Kidney (tissue), 14 donors: ENCODE measurements around the gene TTLL5. TPM values are rescaled to one million over a fixed set of nuclear protein-coding genes. Genes with fewer than 3 reads are reported as not detected.

Experiments
- DNase-seq, 5 donors: peaks; one replicate each; pipeline ENCODE4 v3.0.0-alpha.2; 2013 to 2020
- FAIRE-seq: peaks from 2 replicates; lab custom pipeline; 2012; peaks lifted over from hg19 to GRCh38; lab: Jason Lieb, UNC
- H3K27ac ChIP-seq, 2 donors: one replicate each; pipeline ENCODE4 v1.7.0; 2013; ENCODE audit warnings: low read depth in 2 of 2, low read length in 2 of 2, inconsistent platforms in 1 of 2
- H3K27me3 ChIP-seq: one replicate; pipeline ENCODE4 v1.7.1; 2013; ENCODE audit warnings: low read length, inconsistent platforms; ENCODE audit not compliant: control insufficient read depth, insufficient read depth
- H3K36me3 ChIP-seq, 3 donors: one replicate each; pipeline versions ENCODE4 v1.7.0 to v1.7.1; 2013; ENCODE audit warnings: low read length in 3 of 3, control low read depth in 1 of 3, inconsistent platforms in 1 of 3; ENCODE audit not compliant: insufficient read depth in 3 of 3, control insufficient read depth in 2 of 3
- H3K4me1 ChIP-seq, 3 donors: one replicate each; pipeline versions ENCODE4 v1.7.0 to v1.7.1; 2013; ENCODE audit warnings: low read length in 3 of 3, inconsistent platforms in 1 of 3, low read depth in 1 of 3; ENCODE audit not compliant: control insufficient read depth in 2 of 3, insufficient read depth in 2 of 3
- H3K4me3 ChIP-seq, 3 donors: one replicate each; pipeline versions ENCODE4 v1.7.0 to v1.8.1; 2013; ENCODE audit warnings: low read length in 3 of 3, control low read depth in 1 of 3, inconsistent platforms in 1 of 3
- H3K9ac ChIP-seq, 3 donors: one replicate each; pipeline versions ENCODE4 v1.7.0 to v1.7.1; 2013; ENCODE audit warnings: low read length in 3 of 3, control low read depth in 1 of 3, inconsistent platforms in 1 of 3
- H3K9me3 ChIP-seq, 3 donors: one replicate each; pipeline versions ENCODE4 v1.7.0 to v1.7.1; 2013; ENCODE audit warnings: low read length in 3 of 3, control low read depth in 1 of 3, inconsistent platforms in 1 of 3; ENCODE audit not compliant: control insufficient read depth in 2 of 3, insufficient read depth in 1 of 3
- CTCF ChIP-seq: IDR thresholded peaks from 3 replicates; pipeline ENCODE4 v1.5.1; 2012; ENCODE audit warnings: mild to moderate bottlenecking, moderate library complexity, borderline replicate concordance; ENCODE audit not compliant: insufficient read depth; ENCODE audit errors: extremely low read depth
- intact Hi-C: fragments of 100-400 bp; cut with DNase I; formaldehyde crosslinking; loops from one replicate; pipeline ENCODE4 v1.11.1; 2022
- polyA plus RNA-seq: library from polyadenylated mRNA; stranded (reverse); fragments of 350-450 nt; fragmentation: Illumina TruSeq; extraction: RNeasy Lipid Tissue Mini Kit (QIAGEN cat#74804); gene quantifications from one replicate; pipeline ENCODE4 v1.2.3, GENCODE V29; 2014; ENCODE audit warnings: low read depth, low replicate concordance; ENCODE audit not compliant: insufficient read depth
- total RNA-seq: library from RNA; stranded (reverse); fragmentation: NEBNext Ultra II Directional; extraction: Animal tissue kit (Norgen Biotek cat#: 25700); gene quantifications from one replicate; pipeline ENCODE4 v1.2.1, GENCODE V29; 2021
- donor health status: control.
- donor health status: control.
- donor health status: control.
- donor health status: control.
- donor health status: control.
- donor health status: DM: yes; HTN: yes; CAD: no.
- donor health status: Normal renal cell carcinoma (clear cell type).

Gene TTLL5
- total and polyA plus RNA-seq, 2 donors from 2014 or later = 16.8 to 37.2 TPM

GRCh38 chr14:75726321-75726720 is 65.3 kb downstream of the TTLL5 start:
- DNase-seq (no peak), FAIRE-seq (no peak)
- Histone ChIP-seq H3K9me3 (no peaks in the 10 kb centered on the region), H3K9ac (no peak overlapping the region), H3K27ac (no peak overlapping the region), H3K36me3 (peaks cover 0 to 2% (median 0%) of the 10 kb centered on the region in 3 donors), H3K27me3 (no peaks in the 10 kb centered on the region), H3K4me1 (no peaks in the 10 kb centered on the region), H3K4me3 (no peak overlapping the region)
- intact Hi-C loops = no loop called here
- no peak for TF ChIP-seq CTCF

- FAIRE-seq = no peak
- TF ChIP-seq CTCF = no peak
Measured at GRCh38 chr14:75727124-75727523, 66.1 kb downstream of the TTLL5 start.

GRCh38 chr14:75732888-75733287 is 71.8 kb downstream of the TTLL5 start:
- Histone ChIP-seq H3K4me1 (no peaks in the 10 kb centered on the region), H3K9me3 (no peaks in the 10 kb centered on the region), H3K4me3 (no peak overlapping the region), H3K27ac (no peak overlapping the region), H3K36me3 (peaks cover 0 to 5% (median 3%) of the 10 kb centered on the region in 3 donors), H3K27me3 (no peaks in the 10 kb centered on the region), H3K9ac (no peak overlapping the region)
- FAIRE-seq (no peak), DNase-seq (no peak)
- intact Hi-C loops = no loop called here
- TF ChIP-seq CTCF = no peak

More at GRCh38 chr14:75727124-75727523, 66.1 kb downstream of the TTLL5 start:
- H3K4me3 ChIP-seq = no peak overlapping the region
- no peak overlapping the region for H3K9ac ChIP-seq
- no peaks in the 10 kb centered on the region for H3K9me3 ChIP-seq
- intact Hi-C loops = no loop called here
- no peaks in the 10 kb centered on the region for H3K4me1 ChIP-seq
- no peak overlapping the region for H3K27ac ChIP-seq
- DNase-seq = no peak
- peaks cover 0 to 2% (median 0%) of the 10 kb centered on the region in 3 donors for H3K36me3 ChIP-seq
- no peaks in the 10 kb centered on the region for H3K27me3 ChIP-seq

- no peak overlapping the region for H3K9ac ChIP-seq
- H3K9me3 ChIP-seq = no peaks in the 10 kb centered on the region
- H3K27ac ChIP-seq = no peak overlapping the region
- no peak overlapping the region for H3K4me3 ChIP-seq
- no peaks in the 10 kb centered on the region for H3K27me3 ChIP-seq
- H3K36me3 ChIP-seq = peaks cover 0 to 5% (median 3%) of the 10 kb centered on the region in 3 donors
- FAIRE-seq (no peak), DNase-seq (no peak)
- no peaks in the 10 kb centered on the region for H3K4me1 ChIP-seq
- intact Hi-C loops = no loop called here
- TF ChIP-seq CTCF = no peak
Measured at GRCh38 chr14:75734854-75735253, 73.8 kb downstream of the TTLL5 start.
